Stomach (tissue), 9 donors: ENCODE results near the gene BRCA1. TPM values are rescaled to one million over a fixed set of nuclear protein-coding genes. Genes with fewer than 3 reads are reported as not detected.

Experiments
- DNase-seq, 2 donors: peaks; one replicate each; pipeline versions ENCODE4 v3.0.0 to v3.0.0-alpha.2; 2013 to 2019
- H3K27ac ChIP-seq, 5 donors: fragments of 200-600 bp in 4 of 5; sonication (generic) in 4 of 5; one replicate each; pipeline ENCODE4 v1.5.1; 2013 to 2019; ENCODE audit warnings: mild to moderate bottlenecking in 1 of 5, moderate library complexity in 1 of 5
- H3K27me3 ChIP-seq, 3 donors: fragments of 200-600 bp; sonication (generic); one replicate each; pipeline ENCODE4 v1.5.1; 2017 to 2019; ENCODE audit warnings: mixed run types in 1 of 3
- H3K36me3 ChIP-seq, 4 donors: fragments of 200-600 bp; sonication (generic); 1 replicate in 3 of 4; 2 replicates in 1 of 4; pipeline ENCODE4 v1.5.1; 2016 to 2019
- H3K4me1 ChIP-seq, 4 donors: fragments of 200-600 bp; sonication (generic); one replicate each; pipeline ENCODE4 v1.5.1; 2016 to 2019
- H3K4me3 ChIP-seq, 4 donors: fragments of 200-600 bp; sonication (generic) in 3 of 4; one replicate each; pipeline ENCODE4 v1.5.1; 2016 to 2019; ENCODE audit warnings: mild to moderate bottlenecking in 1 of 4
- H3K9me3 ChIP-seq, 4 donors: fragments of 200-600 bp; sonication (generic); one replicate each; pipeline ENCODE4 v1.5.1; 2016 to 2019
- EP300 ChIP-seq: sonication (generic); formaldehyde crosslinking; IDR thresholded peaks from one replicate; pipeline ENCODE4 v1.6.1; 2017; ENCODE audit warnings: antibody characterized with exemption
- POLR2A ChIP-seq, 4 donors: fragments of 450-650 bp; IDR thresholded peaks; one replicate each; pipeline ENCODE4 v1.6.1; 2016; ENCODE audit warnings: antibody characterized with exemption in 4 of 4, control low read depth in 2 of 4, mild to moderate bottlenecking in 1 of 4, moderate library complexity in 1 of 4
- POLR2AphosphoS5 ChIP-seq, 3 donors: sonication (generic); formaldehyde crosslinking; IDR thresholded peaks; one replicate each; pipeline ENCODE4 v1.6.1; 2016; ENCODE audit warnings: antibody characterized with exemption in 3 of 3
- WGBS, 5 donors: extraction: QIAGEN DNeasy Blood & Tissue Kit in 3 of 5; methylation state at CpG; one replicate each; pipeline versions ENCODE4 v1.1.5 to v1.1.7; 2013 to 2018; 5-methylcytosine and 5-hydroxymethylcytosine counted together
- intact Hi-C: fragments of 100-400 bp; cut with DNase I; formaldehyde crosslinking; loops from one replicate; pipeline ENCODE4 v1.15.1; 2023; ENCODE audit warnings: low total_unique reads
- polyA plus RNA-seq, 3 donors: library from polyadenylated mRNA; stranded (reverse); fragments of 200-250 nt; gene quantifications; one replicate each; pipeline ENCODE4 v1.2.3, GENCODE V29; 2013
- total RNA-seq, 5 donors: library from RNA; depleted of rRNA; stranded (reverse); fragments of >200 nt; gene quantifications; one replicate each; pipeline versions ENCODE4 v1.1.0 to v1.2.3, GENCODE V29; 2014 to 2016
- TF ChIP-seq, protein P1 (sequence below), 7 experiments: fragments of 450-650 bp in 4 of 7; fragments of 200-600 bp in 3 of 7; sonication (generic) in 3 of 7; IDR thresholded peaks; one replicate each; pipeline ENCODE4 v1.5.1; 2016 to 2019; ENCODE audit warnings: antibody characterized with exemption in 7 of 7, control low read depth in 2 of 7, mild to moderate bottlenecking in 1 of 7
- donor health status: healthy with polysubstance abuse.
- donor health status: Bipolar disorder and iron deficiency.
- donor health status: healthy.

BRCA1 gene
- total and polyA plus RNA-seq, 8 donors, result 2.0 to 47.5 (median 14.3) TPM

DNA sequence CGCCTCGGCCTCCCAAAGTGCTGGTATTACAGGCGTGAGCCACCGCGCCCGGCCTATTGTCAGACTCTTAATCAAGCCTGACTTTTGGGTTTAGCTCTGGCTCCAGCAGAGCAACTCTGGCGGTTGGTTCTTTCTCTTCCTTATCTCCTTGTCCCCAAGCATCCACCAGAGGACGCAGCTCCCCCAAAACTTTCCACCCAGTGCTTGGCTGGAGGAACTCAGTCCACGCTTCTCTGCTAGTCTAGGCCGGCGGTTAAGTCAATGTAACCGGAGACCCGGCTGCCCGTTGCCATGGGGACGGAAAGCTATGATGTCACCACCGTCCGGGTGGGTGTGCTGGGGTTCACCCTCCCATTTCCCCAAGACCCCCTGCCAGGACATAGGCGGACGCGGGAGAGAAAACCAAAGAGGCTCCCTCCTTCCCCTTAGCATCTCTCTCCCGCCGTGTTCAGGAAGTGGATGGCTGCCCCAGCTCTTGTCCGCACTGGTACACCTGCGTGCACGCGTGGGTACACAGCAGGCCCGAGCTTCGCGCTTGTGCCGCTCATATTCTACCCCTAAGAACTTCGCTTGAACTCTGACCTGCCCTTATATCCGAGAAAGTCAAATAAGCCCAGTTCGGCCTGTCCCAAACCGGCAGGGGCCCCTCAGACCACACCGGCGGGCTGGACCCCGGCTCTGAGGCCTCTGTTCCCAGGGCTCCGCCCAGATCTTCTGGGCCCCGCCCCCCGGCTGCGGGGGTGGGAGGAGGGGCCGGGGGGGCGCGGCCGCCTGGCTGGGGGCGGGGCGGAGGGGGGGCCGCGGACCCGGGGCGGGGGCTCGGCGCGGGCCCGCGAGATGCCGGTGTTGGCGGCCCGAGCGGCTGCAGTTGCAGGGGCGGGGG lies 100.5 kb downstream of the BRCA1 start, which contains the start of gene RND2:
TSS of gene RND2 (plus strand) at position 825 of the 883 bp plus-strand sequence. CDS start 117 bp downstream, outside the sequence.
- DNase-seq, result peak; percentile 76 to 97
- H3K27me3 ChIP-seq, result no peaks in the 10 kb centered on the region
- peak within 1 kb of the TSS; percentile 49 to 84 (median 71) for H3K27ac ChIP-seq
- H3K36me3 ChIP-seq, result no peaks in the 10 kb centered on the region
- intact Hi-C loops, result loop anchor here (10.0 kb wide), 1 partner anchor 100 kb away; the partner anchor contains the start of gene BRCA1
- WGBS, 5 donors, result 0 to 1% (median 1%) methylated on average over 17 to 61 of the region's 61 CpGs
- peaks cover 24 to 46% (median 39%) of the 10 kb centered on the region in 4 donors for H3K4me1 ChIP-seq
- TF ChIP-seq POLR2AphosphoS5 (IDR thresholded peaks at IDR 0.05) (peak in 2 of 3 donors; percentile 27 to 45), EP300 (no peak), POLR2A (IDR thresholded peaks at IDR 0.05) (no peak)
- TF ChIP-seq, protein P1, sequence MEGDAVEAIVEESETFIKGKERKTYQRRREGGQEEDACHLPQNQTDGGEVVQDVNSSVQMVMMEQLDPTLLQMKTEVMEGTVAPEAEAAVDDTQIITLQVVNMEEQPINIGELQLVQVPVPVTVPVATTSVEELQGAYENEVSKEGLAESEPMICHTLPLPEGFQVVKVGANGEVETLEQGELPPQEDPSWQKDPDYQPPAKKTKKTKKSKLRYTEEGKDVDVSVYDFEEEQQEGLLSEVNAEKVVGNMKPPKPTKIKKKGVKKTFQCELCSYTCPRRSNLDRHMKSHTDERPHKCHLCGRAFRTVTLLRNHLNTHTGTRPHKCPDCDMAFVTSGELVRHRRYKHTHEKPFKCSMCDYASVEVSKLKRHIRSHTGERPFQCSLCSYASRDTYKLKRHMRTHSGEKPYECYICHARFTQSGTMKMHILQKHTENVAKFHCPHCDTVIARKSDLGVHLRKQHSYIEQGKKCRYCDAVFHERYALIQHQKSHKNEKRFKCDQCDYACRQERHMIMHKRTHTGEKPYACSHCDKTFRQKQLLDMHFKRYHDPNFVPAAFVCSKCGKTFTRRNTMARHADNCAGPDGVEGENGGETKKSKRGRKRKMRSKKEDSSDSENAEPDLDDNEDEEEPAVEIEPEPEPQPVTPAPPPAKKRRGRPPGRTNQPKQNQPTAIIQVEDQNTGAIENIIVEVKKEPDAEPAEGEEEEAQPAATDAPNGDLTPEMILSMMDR (IDR thresholded peaks at IDR 0.05), result peak in 5 of 7 experiments; percentile 33 to 71 (median 60)
- H3K9me3 ChIP-seq, result no peaks in the 10 kb centered on the region
- H3K4me3 ChIP-seq, result peak within 1 kb of the TSS; percentile 49 to 59 (median 52)

GRCh38 chr17:43021741-43022512 lies 103.2 kb downstream of the BRCA1 start, which contains the start of gene VAT1:
TSS of gene VAT1 (minus strand) at chr17:43022385. CDS start at chr17:43022322, 63 bp downstream.
- Histone ChIP-seq H3K9me3 (no peaks in the 10 kb centered on the region), H3K27ac (peak within 1 kb of the TSS; percentile 77 to 90 (median 86)), H3K4me3 (peak within 1 kb of the TSS; percentile 73 to 100 (median 92)), H3K4me1 (peaks cover 40 to 67% (median 53%) of the 10 kb centered on the region in 4 donors), H3K27me3 (no peaks in the 10 kb centered on the region), H3K36me3 (peaks cover 8 to 15% (median 13%) of the 10 kb centered on the region in 4 donors)
- no peak for TF ChIP-seq POLR2A (IDR thresholded peaks at IDR 0.05)
- TF ChIP-seq EP300, result no peak
- TF ChIP-seq POLR2AphosphoS5 (IDR thresholded peaks at IDR 0.05), result peak in 2 of 3 donors; percentile 43 to 55
- TF ChIP-seq, protein P1 (IDR thresholded peaks at IDR 0.05), result no peak
- intact Hi-C loops, result loop anchor here (10.0 kb wide), 1 partner anchor 103 kb away; the partner anchor contains the start of gene BRCA1
- DNase-seq, result peak; percentile 82 to 94
- 0 to 1% (median 1%) methylated on average over 39 to 80 of the region's 80 CpGs for WGBS, 5 donors

GRCh38 chr17:43020789-43021740 lies 104.1 kb downstream of the BRCA1 start:
- intact Hi-C loops, result loop anchor here (10.0 kb wide), 1 partner anchor 104 kb away; the partner anchor contains the start of gene BRCA1

More at GRCh38 chr17:43020789-43021740, 104.1 kb downstream of the BRCA1 start:
- H3K4me1 ChIP-seq, result peaks cover 45 to 72% (median 56%) of the 10 kb centered on the region in 4 donors
- peak overlapping the region; percentile 77 to 90 (median 86) for H3K27ac ChIP-seq
- DNase-seq, result peak; percentile 34 to 86
- H3K9me3 ChIP-seq, result no peaks in the 10 kb centered on the region
- no peaks in the 10 kb centered on the region for H3K27me3 ChIP-seq
- H3K36me3 ChIP-seq, result peaks cover 14 to 24% (median 21%) of the 10 kb centered on the region in 4 donors
- WGBS, 5 donors, result 16 to 26% (median 22%) methylated on average over 31 to 40 of the region's 40 CpGs
- TF ChIP-seq POLR2A (IDR thresholded peaks at IDR 0.05) (no peak), POLR2AphosphoS5 (IDR thresholded peaks at IDR 0.05) (peak in 2 of 3 donors; percentile 21 to 29)
- peak overlapping the region; percentile 73 to 100 (median 92) for H3K4me3 ChIP-seq
